GM19035 (cell line): ENCODE results near the gene OR2V1.
"Not testable (repeated sequence)": the region's sequence is repeated elsewhere in the genome, so short reads cannot be mapped to it uniquely, and the experiment has no call there.

ENCODE experiments used
- ATAC-seq: cut with Tn5 transposase; IDR thresholded peaks from one replicate; pipeline ENCODE4 v1.9.1; 2021; ENCODE audit not compliant: unreplicated experiment

The OR2V1 gene

GRCh38 chr5:181104606-181105390 lies 26.2 kb downstream of the OR2V1 start:
- ATAC-seq = not testable (repeated sequence)

- ATAC-seq = not testable (repeated sequence)
Measured at GRCh38 chr5:181104259-181104568, 26.8 kb downstream of the OR2V1 start.

GRCh38 chr5:181101930-181102674 lies 28.9 kb downstream of the OR2V1 start:
- not testable (repeated sequence) for ATAC-seq

GRCh38 chr5:181101030-181101641 lies 29.8 kb downstream of the OR2V1 start:
- ATAC-seq = not testable (repeated sequence)

GRCh38 chr5:181100121-181100875 lies 30.7 kb downstream of the OR2V1 start:
- no peak for ATAC-seq

- ATAC-seq = no peak
Measured at GRCh38 chr5:181099602-181100086, 31.3 kb downstream of the OR2V1 start.

GRCh38 chr5:181098762-181099601 lies 32.0 kb downstream of the OR2V1 start:
- ATAC-seq = no peak

GRCh38 chr5:181097759-181098491 lies 33.0 kb downstream of the OR2V1 start:
- not testable (repeated sequence) for ATAC-seq

GRCh38 chr5:181097383-181097753 lies 33.6 kb downstream of the OR2V1 start:
- not testable (repeated sequence) for ATAC-seq

- not testable (repeated sequence) for ATAC-seq
Measured at GRCh38 chr5:181096721-181097382, 34.1 kb downstream of the OR2V1 start.

GRCh38 chr5:181095162-181095561 lies 35.8 kb downstream of the OR2V1 start:
- ATAC-seq = not testable (repeated sequence)

GRCh38 chr5:181092428-181092827 lies 38.5 kb downstream of the OR2V1 start:
- no peak for ATAC-seq

GRCh38 chr5:181088289-181088688 lies 42.7 kb downstream of the OR2V1 start:
- ATAC-seq = no peak

- ATAC-seq = no peak
Measured at GRCh38 chr5:181087309-181087708, 43.7 kb downstream of the OR2V1 start.

- no peak for ATAC-seq
Measured at GRCh38 chr5:181086884-181087205, 44.1 kb downstream of the OR2V1 start.

GRCh38 chr5:181086026-181086883 lies 44.7 kb downstream of the OR2V1 start:
- ATAC-seq = no peak

- ATAC-seq = no peak
Measured at GRCh38 chr5:181084621-181085195, 46.3 kb downstream of the OR2V1 start.

GRCh38 chr5:181081989-181082388 lies 49.0 kb downstream of the OR2V1 start:
- ATAC-seq = no peak
